Measurements from ENCODE around the gene PEF1. TPM values are rescaled to one million over a fixed set of nuclear protein-coding genes. Genes with fewer than 3 reads are reported as not detected.
A peak's percentile ranks its signal among the peaks of the same experiment; 100 is the strongest.

The PEF1 gene
- total and polyA plus RNA-seq, 2 experiments from 2014 or later, result 71.3 to 97.5 TPM

DNA sequence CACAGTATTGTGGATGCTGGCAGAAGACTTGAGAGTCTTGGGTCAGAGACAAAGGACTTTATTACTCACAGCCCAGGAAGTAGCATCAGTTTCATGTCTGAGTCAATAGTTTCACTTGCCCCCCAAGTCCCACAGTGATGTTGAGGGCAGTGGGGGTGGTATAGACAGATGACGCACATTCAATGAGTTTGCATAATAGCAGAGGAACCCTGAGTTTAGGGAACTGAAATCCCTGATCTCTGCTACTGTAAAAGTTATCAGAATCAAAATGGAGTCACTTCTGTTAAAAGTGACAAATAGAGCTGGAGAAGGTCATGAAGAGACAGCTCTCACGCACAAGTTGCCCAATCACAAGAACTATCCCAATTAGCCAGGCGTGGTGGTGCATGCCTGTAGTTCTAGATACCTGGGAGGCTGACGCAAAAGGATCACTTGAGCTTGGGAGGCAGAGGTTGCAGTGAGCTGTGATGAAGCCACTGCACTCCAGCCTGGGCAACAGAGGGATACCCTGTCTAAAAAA is 38.7 kb downstream of the PEF1 start:
- peak; percentile 84 for DNase-seq
- Histone ChIP-seq H3K36me3 (ENCODE audit: low read depth) (no peaks in the 10 kb centered on the region), H3K4me1 (ENCODE audit: insufficient read depth) (peaks cover 19% of the 10 kb centered on the region), H3K4me3 (no peak overlapping the region), H4K20me1 (ENCODE audit: insufficient read depth) (no peaks in the 10 kb centered on the region), H3K27me3 (replicated peaks; ENCODE audit: insufficient read depth) (no peaks in the 10 kb centered on the region), H3K79me2 (ENCODE audit: insufficient read depth) (no peaks in the 10 kb centered on the region), H3K4me2 (ENCODE audit: unreplicated experiment) (no peak overlapping the region), H3K27ac (peak overlapping the region; percentile 51), H3K9ac (no peak overlapping the region), H3K9me3 (ENCODE audit: low read depth) (no peaks in the 10 kb centered on the region), H3K9me2 (ENCODE audit: insufficient read depth) (no peaks in the 10 kb centered on the region), H2AFZ (peak overlapping the region; percentile 23; the same call in 1 of the 2 replicates), H3F3A (ENCODE audit: insufficient read depth) (peaks cover 9% of the 10 kb centered on the region)
- TF ChIP-seq EZH2phosphoT487 (IDR thresholded peaks at IDR 0.05; ENCODE audit: insufficient read depth, low read depth) (no peak), EZH2 (IDR thresholded peaks at IDR 0.05; ENCODE audit: insufficient read depth, poor library complexity, severe bottlenecking) (no peak)
- in situ Hi-C loops (cut with MboI), result no loop called here
- WGBS, 2 experiments (ENCODE audit: low coverage in 1 of 2, low lambda C conversion rate in 2 of 2, missing lambda C conversion rate in 2 of 2), result 75 to 82% methylated on average over 4 of the region's 4 CpGs

DNA sequence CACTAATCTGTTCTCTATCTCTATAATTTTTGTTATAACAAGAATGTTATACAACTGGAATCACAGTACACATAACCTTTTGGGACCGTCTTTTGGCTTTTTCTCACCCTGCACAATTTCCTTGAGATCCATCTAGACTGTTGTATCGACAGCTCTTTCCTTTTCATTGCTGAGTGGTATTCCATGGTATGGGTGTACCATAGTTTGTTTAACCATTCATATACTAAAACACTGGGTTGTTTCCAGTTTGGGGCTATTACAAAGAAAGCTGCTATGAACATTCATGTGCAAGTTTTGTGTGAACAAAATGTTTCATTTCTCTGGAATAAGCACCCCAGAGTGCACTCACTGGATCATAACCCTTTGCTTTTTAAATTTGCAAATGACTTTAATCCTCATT is 42.6 kb downstream of the PEF1 start:
- H2AFZ ChIP-seq, result no peak overlapping the region
- no peak overlapping the region for H3K27ac ChIP-seq
- no peaks in the 10 kb centered on the region for H3K9me2 ChIP-seq (ENCODE audit: insufficient read depth)
- H3K27me3 ChIP-seq (replicated peaks; ENCODE audit: insufficient read depth), result no peaks in the 10 kb centered on the region
- no peak for TF ChIP-seq EZH2phosphoT487 (IDR thresholded peaks at IDR 0.05; ENCODE audit: insufficient read depth, low read depth)
- no peak for TF ChIP-seq EZH2 (IDR thresholded peaks at IDR 0.05; ENCODE audit: insufficient read depth, poor library complexity, severe bottlenecking)
- DNase-seq, result no peak
- H3F3A ChIP-seq (ENCODE audit: insufficient read depth), result no peaks in the 10 kb centered on the region
- H3K4me3 ChIP-seq, result no peak overlapping the region
- no peaks in the 10 kb centered on the region for H3K9me3 ChIP-seq (ENCODE audit: low read depth)
- no peaks in the 10 kb centered on the region for H3K79me2 ChIP-seq (ENCODE audit: insufficient read depth)
- peaks cover 11% of the 10 kb centered on the region for H3K4me1 ChIP-seq (ENCODE audit: insufficient read depth)
- in situ Hi-C loops (cut with MboI), result no loop called here
- WGBS, 2 experiments (ENCODE audit: low coverage in 1 of 2, low lambda C conversion rate in 2 of 2, missing lambda C conversion rate in 2 of 2), result 91 to 94% methylated on average over 2 of the region's 2 CpGs
- H3K36me3 ChIP-seq (ENCODE audit: low read depth), result no peaks in the 10 kb centered on the region
- no peak overlapping the region for H3K9ac ChIP-seq
- no peak overlapping the region for H3K4me2 ChIP-seq (ENCODE audit: unreplicated experiment)
- no peaks in the 10 kb centered on the region for H4K20me1 ChIP-seq (ENCODE audit: insufficient read depth)

DNA sequence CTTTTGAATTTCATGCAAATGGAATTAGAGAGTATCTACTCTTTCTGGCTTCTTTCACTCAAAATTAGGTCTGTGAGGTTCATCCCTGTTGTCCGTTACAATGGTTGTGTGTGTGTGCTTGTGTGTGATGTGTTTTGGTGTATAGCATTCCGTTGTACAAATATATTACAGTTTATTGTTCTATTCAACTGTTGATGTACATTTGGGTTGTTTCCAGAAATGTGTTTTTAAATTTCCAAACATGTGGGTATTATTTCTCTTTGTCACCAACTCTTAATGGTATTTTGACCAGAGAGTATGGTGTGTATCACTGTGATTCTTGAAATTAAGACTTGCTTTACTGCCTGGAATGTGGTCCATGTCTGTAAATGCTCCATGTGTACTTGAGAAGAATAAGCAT is 44.0 kb downstream of the PEF1 start:
- Histone ChIP-seq H3K36me3 (ENCODE audit: low read depth) (no peaks in the 10 kb centered on the region), H4K20me1 (ENCODE audit: insufficient read depth) (no peaks in the 10 kb centered on the region), H3K9me2 (ENCODE audit: insufficient read depth) (no peaks in the 10 kb centered on the region), H3K9me3 (ENCODE audit: low read depth) (no peaks in the 10 kb centered on the region), H3K4me3 (no peak overlapping the region), H3K79me2 (ENCODE audit: insufficient read depth) (no peaks in the 10 kb centered on the region), H3K4me2 (ENCODE audit: unreplicated experiment) (no peak overlapping the region), H3K27ac (no peak overlapping the region), H3K27me3 (replicated peaks; ENCODE audit: insufficient read depth) (no peaks in the 10 kb centered on the region), H3K9ac (no peak overlapping the region), H2AFZ (no peak overlapping the region), H3K4me1 (ENCODE audit: insufficient read depth) (peaks cover 6% of the 10 kb centered on the region; the same call in 1 of the 2 replicates), H3F3A (ENCODE audit: insufficient read depth) (no peaks in the 10 kb centered on the region)
- in situ Hi-C loops (cut with MboI), result no loop called here
- DNase-seq, result no peak
- 52 to 55% methylated on average over 2 of the region's 2 CpGs for WGBS, 2 experiments (ENCODE audit: low coverage in 1 of 2, low lambda C conversion rate in 2 of 2, missing lambda C conversion rate in 2 of 2)
- TF ChIP-seq EZH2 (IDR thresholded peaks at IDR 0.05; ENCODE audit: insufficient read depth, poor library complexity, severe bottlenecking) (no peak), EZH2phosphoT487 (IDR thresholded peaks at IDR 0.05; ENCODE audit: insufficient read depth, low read depth) (no peak)

DNA sequence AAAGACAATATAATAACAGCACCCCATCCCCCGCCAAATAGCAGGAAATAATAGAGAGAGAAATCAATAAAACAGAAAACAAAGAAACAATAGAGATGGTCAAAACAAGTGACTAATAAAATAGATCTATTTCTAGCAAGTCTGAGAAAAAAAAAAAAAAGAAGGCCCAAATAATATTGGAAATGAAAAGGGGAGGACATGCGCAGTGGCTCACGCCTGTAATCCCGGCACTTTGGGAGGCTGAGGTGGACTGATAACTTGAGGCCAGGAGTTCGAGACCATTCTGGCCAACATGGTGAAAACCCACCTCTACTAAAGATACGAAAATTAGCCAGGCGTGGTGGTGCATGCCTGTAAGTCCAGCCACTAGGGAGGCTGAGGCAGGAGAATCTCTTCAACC is 45.7 kb downstream of the PEF1 start:
- H3F3A ChIP-seq (ENCODE audit: insufficient read depth), result no peaks in the 10 kb centered on the region

DNA sequence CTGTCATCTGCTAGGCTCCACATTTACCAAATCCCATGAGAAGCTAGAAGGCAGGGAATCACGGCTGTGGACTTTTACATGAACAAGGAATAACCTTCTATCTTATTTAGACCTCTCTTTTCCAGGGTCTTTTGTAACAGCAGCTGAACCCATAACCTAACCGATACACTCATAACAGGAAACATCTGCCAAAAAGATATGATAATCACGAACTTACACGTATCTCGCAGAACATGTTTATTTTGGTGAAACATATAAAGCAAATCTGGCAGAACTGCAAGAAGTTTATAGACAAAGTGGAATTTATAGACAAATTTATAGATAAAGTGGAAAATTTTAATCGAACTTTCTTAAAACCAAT is 48.0 kb downstream of the PEF1 start:
- no peak for TF ChIP-seq EZH2phosphoT487 (IDR thresholded peaks at IDR 0.05; ENCODE audit: insufficient read depth, low read depth)
- TF ChIP-seq EZH2 (IDR thresholded peaks at IDR 0.05; ENCODE audit: insufficient read depth, poor library complexity, severe bottlenecking), result no peak
- Histone ChIP-seq H3K36me3 (ENCODE audit: low read depth) (no peaks in the 10 kb centered on the region), H3K9me3 (ENCODE audit: low read depth) (no peaks in the 10 kb centered on the region), H3K4me3 (no peak overlapping the region), H2AFZ (no peak overlapping the region), H4K20me1 (ENCODE audit: insufficient read depth) (no peaks in the 10 kb centered on the region), H3K4me2 (ENCODE audit: unreplicated experiment) (no peak overlapping the region), H3K79me2 (ENCODE audit: insufficient read depth) (no peaks in the 10 kb centered on the region), H3K9ac (no peak overlapping the region), H3K27me3 (replicated peaks; ENCODE audit: insufficient read depth) (no peaks in the 10 kb centered on the region), H3F3A (ENCODE audit: insufficient read depth) (no peaks in the 10 kb centered on the region), H3K9me2 (ENCODE audit: insufficient read depth) (no peaks in the 10 kb centered on the region), H3K4me1 (ENCODE audit: insufficient read depth) (no peaks in the 10 kb centered on the region), H3K27ac (no peak overlapping the region)
- 69 to 71% methylated on average over 6 of the region's 6 CpGs for WGBS, 2 experiments (ENCODE audit: low coverage in 1 of 2, low lambda C conversion rate in 2 of 2, missing lambda C conversion rate in 2 of 2)
- no peak for DNase-seq
- in situ Hi-C loops (cut with MboI), result no loop called here

More for the DNA sequence above, 45.7 kb downstream of the PEF1 start:
- Histone ChIP-seq H3K27ac (no peak overlapping the region), H3K4me3 (no peak overlapping the region), H3K9ac (no peak overlapping the region), H3K36me3 (ENCODE audit: low read depth) (no peaks in the 10 kb centered on the region), H3K4me2 (ENCODE audit: unreplicated experiment) (no peak overlapping the region), H3K4me1 (ENCODE audit: insufficient read depth) (no peaks in the 10 kb centered on the region), H4K20me1 (ENCODE audit: insufficient read depth) (no peaks in the 10 kb centered on the region), H3K79me2 (ENCODE audit: insufficient read depth) (no peaks in the 10 kb centered on the region), H2AFZ (no peak overlapping the region), H3K27me3 (replicated peaks; ENCODE audit: insufficient read depth) (no peaks in the 10 kb centered on the region), H3K9me3 (ENCODE audit: low read depth) (no peaks in the 10 kb centered on the region), H3K9me2 (ENCODE audit: insufficient read depth) (no peaks in the 10 kb centered on the region)
- TF ChIP-seq EZH2 (IDR thresholded peaks at IDR 0.05; ENCODE audit: insufficient read depth, poor library complexity, severe bottlenecking) (no peak), EZH2phosphoT487 (IDR thresholded peaks at IDR 0.05; ENCODE audit: insufficient read depth, low read depth) (no peak)
- WGBS, 2 experiments (ENCODE audit: low coverage in 1 of 2, low lambda C conversion rate in 2 of 2, missing lambda C conversion rate in 2 of 2), result 77 to 84% methylated on average over 7 of the region's 7 CpGs
- in situ Hi-C loops (cut with MboI), result no loop called here
- no peak for DNase-seq
